GM12874 (cell line): ENCODE data around the gene PCNX1.

Experiments
- TF ChIP-seq, protein P1 (sequence below): IDR thresholded peaks from 2 replicates; pipeline ENCODE4 v1.5.1; 2011; ENCODE audit warnings: low read depth, mild to moderate bottlenecking, control low read depth, low read length, moderate library complexity; ENCODE audit not compliant: insufficient read depth

Gene PCNX1

GRCh38 chr14:70909733-70910614 is 2.7 kb downstream of the PCNX1 start:
- TF ChIP-seq, protein P1, sequence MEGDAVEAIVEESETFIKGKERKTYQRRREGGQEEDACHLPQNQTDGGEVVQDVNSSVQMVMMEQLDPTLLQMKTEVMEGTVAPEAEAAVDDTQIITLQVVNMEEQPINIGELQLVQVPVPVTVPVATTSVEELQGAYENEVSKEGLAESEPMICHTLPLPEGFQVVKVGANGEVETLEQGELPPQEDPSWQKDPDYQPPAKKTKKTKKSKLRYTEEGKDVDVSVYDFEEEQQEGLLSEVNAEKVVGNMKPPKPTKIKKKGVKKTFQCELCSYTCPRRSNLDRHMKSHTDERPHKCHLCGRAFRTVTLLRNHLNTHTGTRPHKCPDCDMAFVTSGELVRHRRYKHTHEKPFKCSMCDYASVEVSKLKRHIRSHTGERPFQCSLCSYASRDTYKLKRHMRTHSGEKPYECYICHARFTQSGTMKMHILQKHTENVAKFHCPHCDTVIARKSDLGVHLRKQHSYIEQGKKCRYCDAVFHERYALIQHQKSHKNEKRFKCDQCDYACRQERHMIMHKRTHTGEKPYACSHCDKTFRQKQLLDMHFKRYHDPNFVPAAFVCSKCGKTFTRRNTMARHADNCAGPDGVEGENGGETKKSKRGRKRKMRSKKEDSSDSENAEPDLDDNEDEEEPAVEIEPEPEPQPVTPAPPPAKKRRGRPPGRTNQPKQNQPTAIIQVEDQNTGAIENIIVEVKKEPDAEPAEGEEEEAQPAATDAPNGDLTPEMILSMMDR: no peak

- TF ChIP-seq, protein P1: no peak
Observed at GRCh38 chr14:70915415-70915814, 8.2 kb downstream of the PCNX1 start.

DNA sequence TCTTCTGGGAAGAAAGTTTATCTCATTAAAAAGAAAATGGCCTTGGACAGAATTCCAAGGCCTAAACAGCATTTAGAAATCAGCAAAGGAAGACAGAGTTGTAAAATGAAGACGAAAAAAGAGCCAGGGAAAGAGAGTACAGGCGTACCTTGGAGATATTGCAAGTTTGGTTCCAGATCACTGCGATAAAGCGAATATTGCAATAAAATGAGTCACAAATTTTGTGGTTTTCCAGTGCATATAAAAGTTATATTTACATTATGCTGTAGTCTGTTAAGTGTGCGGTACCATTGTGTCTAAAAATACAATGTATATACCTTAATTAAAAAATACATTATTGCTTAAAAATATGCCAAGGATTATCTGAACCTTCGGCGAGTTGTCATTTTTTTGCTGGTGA is 9.0 kb downstream of the PCNX1 start:
- TF ChIP-seq, protein P1: no peak

DNA sequence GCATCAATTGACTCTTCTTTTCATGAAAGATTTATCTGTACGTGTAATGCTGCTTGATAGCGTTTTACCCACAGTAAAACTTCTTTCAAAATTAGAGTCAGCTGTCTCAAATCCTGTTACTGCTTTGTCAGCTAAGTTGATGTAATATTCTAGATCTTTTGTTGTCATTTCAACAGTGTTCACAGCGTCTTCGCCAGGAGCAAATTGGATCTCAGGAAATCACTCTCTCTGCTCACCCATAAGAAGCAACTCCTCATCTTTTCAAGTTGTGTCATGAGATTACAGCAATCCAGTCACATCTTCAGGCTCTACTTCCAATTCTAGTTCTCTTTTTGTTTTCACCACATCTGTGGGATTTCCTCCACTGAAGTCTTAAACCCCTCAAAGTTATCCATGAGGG is 9.5 kb downstream of the PCNX1 start:
- TF ChIP-seq, protein P1: no peak

- TF ChIP-seq, protein P1: no peak
Observed at GRCh38 chr14:70917633-70918032, 10.4 kb downstream of the PCNX1 start.

DNA sequence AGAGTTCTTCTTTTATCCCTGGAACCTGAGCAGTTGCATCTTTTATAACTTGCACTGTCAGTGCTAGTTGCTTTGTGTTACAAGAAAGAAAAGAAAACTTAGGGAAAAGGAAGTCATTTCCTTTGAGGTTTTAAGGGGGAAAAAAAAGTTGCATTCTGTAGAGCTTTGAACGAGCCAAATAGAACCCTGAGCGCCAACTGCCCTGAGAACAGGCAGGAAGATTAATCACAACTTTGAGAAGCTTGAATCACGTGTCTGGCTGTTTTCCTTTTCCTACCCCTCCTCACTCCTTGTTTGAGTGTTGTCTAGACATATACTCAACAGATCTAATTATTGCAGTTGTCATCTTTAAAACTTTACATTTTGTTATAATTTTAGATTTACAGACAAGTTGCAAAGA is 12.5 kb downstream of the PCNX1 start:
- TF ChIP-seq, protein P1: no peak

GRCh38 chr14:70920608-70921007 is 13.3 kb downstream of the PCNX1 start:
- TF ChIP-seq, protein P1: no peak
